ENCODE data around the gene CDC73.

Gene CDC73

DNA sequence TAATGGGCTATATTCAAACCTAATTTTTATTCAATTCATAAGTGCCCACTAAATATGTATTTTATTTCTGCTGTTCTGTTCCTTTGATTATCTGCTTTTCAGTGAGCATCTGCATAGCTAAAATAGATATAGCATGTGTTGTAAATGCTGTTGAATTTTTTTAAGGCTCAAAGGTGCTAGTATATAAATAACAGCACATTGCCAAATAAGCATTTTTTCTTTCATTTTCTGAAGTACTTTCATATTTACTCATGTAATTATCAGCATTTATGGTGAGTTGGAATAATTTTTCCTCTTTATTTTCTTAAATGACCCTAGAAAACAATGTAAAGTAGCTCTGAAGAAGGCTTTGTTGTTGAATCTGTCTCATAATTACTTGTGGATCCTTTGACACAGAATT lies 134.2 kb downstream of the CDC73 start:
- H3K4me3 ChIP-seq (replicated peaks; ENCODE audit: low read depth, low read length), result no peak overlapping the region
- DNase-seq (ENCODE audit: low read depth), result no peak
- TF ChIP-seq, protein P1, sequence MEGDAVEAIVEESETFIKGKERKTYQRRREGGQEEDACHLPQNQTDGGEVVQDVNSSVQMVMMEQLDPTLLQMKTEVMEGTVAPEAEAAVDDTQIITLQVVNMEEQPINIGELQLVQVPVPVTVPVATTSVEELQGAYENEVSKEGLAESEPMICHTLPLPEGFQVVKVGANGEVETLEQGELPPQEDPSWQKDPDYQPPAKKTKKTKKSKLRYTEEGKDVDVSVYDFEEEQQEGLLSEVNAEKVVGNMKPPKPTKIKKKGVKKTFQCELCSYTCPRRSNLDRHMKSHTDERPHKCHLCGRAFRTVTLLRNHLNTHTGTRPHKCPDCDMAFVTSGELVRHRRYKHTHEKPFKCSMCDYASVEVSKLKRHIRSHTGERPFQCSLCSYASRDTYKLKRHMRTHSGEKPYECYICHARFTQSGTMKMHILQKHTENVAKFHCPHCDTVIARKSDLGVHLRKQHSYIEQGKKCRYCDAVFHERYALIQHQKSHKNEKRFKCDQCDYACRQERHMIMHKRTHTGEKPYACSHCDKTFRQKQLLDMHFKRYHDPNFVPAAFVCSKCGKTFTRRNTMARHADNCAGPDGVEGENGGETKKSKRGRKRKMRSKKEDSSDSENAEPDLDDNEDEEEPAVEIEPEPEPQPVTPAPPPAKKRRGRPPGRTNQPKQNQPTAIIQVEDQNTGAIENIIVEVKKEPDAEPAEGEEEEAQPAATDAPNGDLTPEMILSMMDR (IDR thresholded peaks at IDR 0.05; ENCODE audit: low read length, missing control alignments), result no peak

DNA sequence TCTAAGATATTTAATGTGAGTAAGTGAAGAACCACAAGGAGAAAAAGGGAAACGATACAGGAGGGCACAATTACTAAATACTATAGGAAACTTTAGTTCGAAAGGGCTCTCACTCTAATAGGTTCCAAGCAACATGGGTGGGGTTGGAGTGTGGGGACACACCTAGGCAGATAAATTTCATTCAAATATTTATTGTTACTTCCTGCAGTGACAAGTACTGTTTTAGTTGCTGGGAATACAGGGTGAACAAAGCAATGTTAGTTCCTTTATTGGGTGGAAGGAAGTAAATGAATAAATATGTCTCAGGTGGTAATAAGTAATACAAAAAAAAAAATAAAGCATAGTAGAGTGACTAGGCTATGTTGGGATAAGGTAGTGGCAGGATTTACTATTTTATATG lies 137.8 kb downstream of the CDC73 start:
- no peak overlapping the region for H3K4me3 ChIP-seq (replicated peaks; ENCODE audit: low read depth, low read length)
- DNase-seq (ENCODE audit: low read depth), result no peak
- TF ChIP-seq, protein P1 (IDR thresholded peaks at IDR 0.05; ENCODE audit: low read length, missing control alignments), result no peak

DNA sequence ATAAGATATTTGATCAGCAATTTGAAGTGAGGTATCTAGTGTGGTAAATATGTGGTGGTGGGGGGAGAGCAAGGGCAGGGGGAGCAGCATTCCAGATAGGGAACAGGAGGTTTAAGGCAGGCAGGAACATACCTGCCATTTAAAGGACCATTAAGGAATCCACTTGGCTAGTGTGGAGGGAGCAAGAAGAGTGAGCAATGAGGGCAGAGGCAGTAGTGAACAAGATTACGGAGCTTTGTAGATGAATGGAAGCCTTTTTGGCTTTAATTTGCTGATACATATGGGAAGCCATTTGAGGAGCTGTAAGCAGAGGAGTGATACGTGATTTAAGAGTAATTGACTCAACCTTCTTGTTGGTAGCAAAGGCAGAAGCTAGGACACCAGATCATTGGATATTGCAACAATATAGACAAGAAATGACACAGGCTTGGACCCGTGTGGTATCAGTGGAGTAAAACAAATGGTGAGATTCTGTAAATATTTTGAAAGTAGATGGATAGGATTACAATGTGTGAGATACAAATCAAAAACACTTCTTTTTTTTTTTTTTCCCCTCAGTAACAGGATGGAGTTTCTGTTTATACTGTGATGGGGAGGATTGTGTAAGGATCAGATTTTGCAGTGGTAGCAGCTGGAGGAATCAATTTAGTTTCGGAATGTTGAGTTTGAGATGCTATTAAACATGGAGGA lies 138.4 kb downstream of the CDC73 start:
- no peak overlapping the region for H3K4me3 ChIP-seq (replicated peaks; ENCODE audit: low read depth, low read length)
- TF ChIP-seq, protein P1 (IDR thresholded peaks at IDR 0.05; ENCODE audit: low read length, missing control alignments), result no peak
- DNase-seq (ENCODE audit: low read depth), result no peak

DNA sequence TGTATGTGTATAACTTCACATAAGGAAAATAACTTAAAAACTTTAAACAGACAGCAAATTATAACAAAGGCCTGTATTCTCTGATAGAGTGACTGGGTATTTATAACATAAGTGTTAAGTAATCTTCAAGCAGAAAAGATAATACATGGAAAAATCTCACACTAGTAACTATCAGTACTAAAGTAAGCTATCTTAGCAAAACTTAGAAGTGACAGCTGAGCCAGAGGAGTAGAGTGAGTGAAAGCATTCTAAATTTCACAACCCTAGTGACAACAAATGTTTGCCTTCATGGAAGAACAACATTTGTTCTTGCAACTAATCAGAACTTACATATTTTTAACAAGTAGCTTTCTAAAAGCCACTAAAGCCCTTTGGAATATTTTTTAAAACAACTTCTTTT lies 139.1 kb downstream of the CDC73 start:
- H3K4me3 ChIP-seq (replicated peaks; ENCODE audit: low read depth, low read length), result no peak overlapping the region
- DNase-seq (ENCODE audit: low read depth), result no peak
- TF ChIP-seq, protein P1 (IDR thresholded peaks at IDR 0.05; ENCODE audit: low read length, missing control alignments), result no peak

DNA sequence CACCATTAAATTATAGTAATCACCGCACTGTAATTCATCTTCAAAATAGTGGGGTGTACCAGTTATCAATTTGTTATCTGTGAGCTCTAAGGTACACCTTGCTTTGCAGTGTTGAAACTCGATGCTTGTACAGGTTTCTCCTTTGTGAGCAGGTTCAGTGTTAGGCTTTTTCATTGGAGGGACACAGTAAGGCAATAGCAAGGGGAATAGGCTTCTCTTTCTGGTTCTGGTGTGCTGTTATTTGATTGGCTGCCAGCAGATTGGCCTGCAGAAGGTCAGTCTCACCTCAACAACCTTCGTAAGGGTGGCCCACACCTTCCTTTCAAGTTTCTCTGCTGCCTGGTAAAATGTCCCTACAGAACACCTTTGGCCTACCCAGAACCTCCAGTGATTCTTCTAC lies 140.8 kb downstream of the CDC73 start:
- H3K4me3 ChIP-seq (replicated peaks; ENCODE audit: low read depth, low read length), result no peak overlapping the region
- TF ChIP-seq, protein P1 (IDR thresholded peaks at IDR 0.05; ENCODE audit: low read length, missing control alignments), result no peak
- DNase-seq (ENCODE audit: low read depth), result no peak

GRCh38 chr1:193264313-193265065 lies 142.7 kb downstream of the CDC73 start:
- TF ChIP-seq, protein P1 (IDR thresholded peaks at IDR 0.05; ENCODE audit: low read length, missing control alignments), result no peak
- peak; percentile 45 for DNase-seq (ENCODE audit: low read depth)

More at GRCh38 chr1:193264313-193265065, 142.7 kb downstream of the CDC73 start:
- H3K4me3 ChIP-seq (replicated peaks; ENCODE audit: low read depth, low read length), result no peak overlapping the region
